ENCODE data around the gene CMYA5.

CMYA5 gene

DNA sequence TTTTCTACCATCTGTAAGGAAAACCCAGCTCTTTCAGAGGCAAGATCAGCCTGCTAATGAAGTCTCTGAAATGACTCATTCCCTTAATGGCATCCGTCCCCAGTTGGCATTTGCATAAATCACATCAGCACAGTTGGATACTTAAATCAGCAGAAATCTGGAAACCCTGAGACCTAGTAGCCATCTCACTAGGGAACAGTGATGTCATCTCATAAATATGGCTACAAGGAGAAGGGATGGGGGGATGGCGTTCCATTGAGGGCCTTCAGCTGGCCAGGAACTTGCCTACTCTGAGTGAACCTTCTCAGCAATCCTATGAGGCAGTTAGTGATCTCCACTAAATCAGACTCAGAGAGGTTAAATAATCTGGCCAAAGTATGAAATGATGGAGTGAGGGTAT is 81.8 kb downstream of the CMYA5 start:
- no peaks in the 10 kb centered on the region for H3K27me3 ChIP-seq (ENCODE audit: insufficient read depth, low read length, poor library complexity, severe bottlenecking)
- no peaks in the 10 kb centered on the region for H3K36me3 ChIP-seq (ENCODE audit: insufficient read depth, low read length)
- TF ChIP-seq EZH2phosphoT487 (IDR thresholded peaks at IDR 0.05; ENCODE audit: borderline replicate concordance), result no peak
- TF ChIP-seq, protein P1, sequence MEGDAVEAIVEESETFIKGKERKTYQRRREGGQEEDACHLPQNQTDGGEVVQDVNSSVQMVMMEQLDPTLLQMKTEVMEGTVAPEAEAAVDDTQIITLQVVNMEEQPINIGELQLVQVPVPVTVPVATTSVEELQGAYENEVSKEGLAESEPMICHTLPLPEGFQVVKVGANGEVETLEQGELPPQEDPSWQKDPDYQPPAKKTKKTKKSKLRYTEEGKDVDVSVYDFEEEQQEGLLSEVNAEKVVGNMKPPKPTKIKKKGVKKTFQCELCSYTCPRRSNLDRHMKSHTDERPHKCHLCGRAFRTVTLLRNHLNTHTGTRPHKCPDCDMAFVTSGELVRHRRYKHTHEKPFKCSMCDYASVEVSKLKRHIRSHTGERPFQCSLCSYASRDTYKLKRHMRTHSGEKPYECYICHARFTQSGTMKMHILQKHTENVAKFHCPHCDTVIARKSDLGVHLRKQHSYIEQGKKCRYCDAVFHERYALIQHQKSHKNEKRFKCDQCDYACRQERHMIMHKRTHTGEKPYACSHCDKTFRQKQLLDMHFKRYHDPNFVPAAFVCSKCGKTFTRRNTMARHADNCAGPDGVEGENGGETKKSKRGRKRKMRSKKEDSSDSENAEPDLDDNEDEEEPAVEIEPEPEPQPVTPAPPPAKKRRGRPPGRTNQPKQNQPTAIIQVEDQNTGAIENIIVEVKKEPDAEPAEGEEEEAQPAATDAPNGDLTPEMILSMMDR (conservative IDR thresholded peaks at IDR 0.05; ENCODE audit: low read length), result no peak
- H3K9ac ChIP-seq (ENCODE audit: low read depth, low read length, poor library complexity, severe bottlenecking), result no peak overlapping the region
- H3K4me2 ChIP-seq (ENCODE audit: low read depth, low read length, poor library complexity, severe bottlenecking), result no peak overlapping the region
- no peak overlapping the region for H3K4me3 ChIP-seq (ENCODE audit: low read length, poor library complexity, severe bottlenecking)
- H2AFZ ChIP-seq (ENCODE audit: low read length), result no peak overlapping the region
- no peaks in the 10 kb centered on the region for H3K4me1 ChIP-seq (ENCODE audit: insufficient read depth, low read length, poor library complexity, severe bottlenecking)
- H3K79me2 ChIP-seq (ENCODE audit: insufficient read depth, low read length), result no peaks in the 10 kb centered on the region
- no peaks in the 10 kb centered on the region for H3K9me2 ChIP-seq (replicated peaks; ENCODE audit: low read depth, low read length)
- H4K20me1 ChIP-seq (ENCODE audit: insufficient read depth, low read length, poor library complexity, severe bottlenecking), result no peaks in the 10 kb centered on the region
- H3K9me3 ChIP-seq (ENCODE audit: insufficient read depth, low read depth, low read length), result no peaks in the 10 kb centered on the region
- H3F3A ChIP-seq (ENCODE audit: low read depth), result no peaks in the 10 kb centered on the region

DNA sequence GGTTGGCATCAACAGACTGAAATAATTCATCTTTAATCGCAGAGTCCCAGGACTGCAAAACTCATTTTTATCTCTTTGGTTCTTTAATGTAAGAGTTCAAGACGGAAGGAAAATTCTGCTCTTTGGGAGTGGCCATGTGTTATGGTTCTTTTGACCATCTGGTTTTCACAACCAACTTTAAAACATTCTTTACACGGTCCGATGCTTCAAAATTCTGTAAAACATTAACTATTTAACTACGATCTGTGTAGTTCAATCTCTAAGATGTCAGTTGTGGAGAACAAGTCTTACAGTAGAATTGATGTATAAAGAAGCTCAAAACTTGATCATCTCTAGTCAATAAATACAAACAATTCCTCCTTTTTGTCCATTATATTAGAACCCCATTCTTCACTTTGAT is 83.0 kb downstream of the CMYA5 start:
- no peaks in the 10 kb centered on the region for H3F3A ChIP-seq (ENCODE audit: low read depth)
- H3K36me3 ChIP-seq (ENCODE audit: insufficient read depth, low read length), result no peaks in the 10 kb centered on the region
- no peaks in the 10 kb centered on the region for H3K79me2 ChIP-seq (ENCODE audit: insufficient read depth, low read length)

DNA sequence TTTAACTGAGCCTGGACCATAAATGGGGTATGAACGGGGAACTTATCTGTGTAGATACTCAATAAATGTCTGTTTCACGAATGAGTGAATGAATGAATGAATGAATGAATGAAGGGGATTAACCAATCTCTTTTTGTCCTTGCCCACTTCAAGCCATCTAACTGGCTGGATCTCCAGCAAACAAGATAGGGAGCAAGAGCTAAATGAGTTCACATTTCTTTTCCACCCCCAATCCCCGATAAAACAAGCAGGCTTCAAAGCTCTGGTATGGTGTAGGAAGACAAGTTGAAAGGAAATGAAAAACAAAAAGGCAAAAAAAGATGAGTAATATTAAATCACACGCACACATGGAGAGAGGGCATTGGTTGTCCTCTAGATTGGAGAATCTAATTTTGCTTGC is 84.0 kb downstream of the CMYA5 start:
- H3F3A ChIP-seq (ENCODE audit: low read depth), result no peaks in the 10 kb centered on the region
- H2AFZ ChIP-seq (ENCODE audit: low read length), result no peak overlapping the region

More for the DNA sequence above, 83.0 kb downstream of the CMYA5 start:
- no peaks in the 10 kb centered on the region for H3K27me3 ChIP-seq (ENCODE audit: insufficient read depth, low read length, poor library complexity, severe bottlenecking)
- no peaks in the 10 kb centered on the region for H3K9me2 ChIP-seq (replicated peaks; ENCODE audit: low read depth, low read length)
- H3K4me1 ChIP-seq (ENCODE audit: insufficient read depth, low read length, poor library complexity, severe bottlenecking), result no peaks in the 10 kb centered on the region
- no peak overlapping the region for H2AFZ ChIP-seq (ENCODE audit: low read length)
- no peaks in the 10 kb centered on the region for H4K20me1 ChIP-seq (ENCODE audit: insufficient read depth, low read length, poor library complexity, severe bottlenecking)
- H3K4me3 ChIP-seq (ENCODE audit: low read length, poor library complexity, severe bottlenecking), result no peak overlapping the region
- TF ChIP-seq, protein P1 (conservative IDR thresholded peaks at IDR 0.05; ENCODE audit: low read length), result no peak
- no peak for TF ChIP-seq EZH2phosphoT487 (IDR thresholded peaks at IDR 0.05; ENCODE audit: borderline replicate concordance)
- no peak overlapping the region for H3K9ac ChIP-seq (ENCODE audit: low read depth, low read length, poor library complexity, severe bottlenecking)
- no peaks in the 10 kb centered on the region for H3K9me3 ChIP-seq (ENCODE audit: insufficient read depth, low read depth, low read length)
- H3K4me2 ChIP-seq (ENCODE audit: low read depth, low read length, poor library complexity, severe bottlenecking), result no peak overlapping the region

More for the DNA sequence above, 84.0 kb downstream of the CMYA5 start:
- Histone ChIP-seq H3K4me2 (ENCODE audit: low read depth, low read length, poor library complexity, severe bottlenecking) (no peak overlapping the region), H3K79me2 (ENCODE audit: insufficient read depth, low read length) (no peaks in the 10 kb centered on the region), H3K9ac (ENCODE audit: low read depth, low read length, poor library complexity, severe bottlenecking) (no peak overlapping the region), H3K9me3 (ENCODE audit: insufficient read depth, low read depth, low read length) (no peaks in the 10 kb centered on the region), H3K4me3 (ENCODE audit: low read length, poor library complexity, severe bottlenecking) (no peak overlapping the region), H3K4me1 (ENCODE audit: insufficient read depth, low read length, poor library complexity, severe bottlenecking) (no peaks in the 10 kb centered on the region), H3K36me3 (ENCODE audit: insufficient read depth, low read length) (no peaks in the 10 kb centered on the region), H4K20me1 (ENCODE audit: insufficient read depth, low read length, poor library complexity, severe bottlenecking) (no peaks in the 10 kb centered on the region), H3K27me3 (ENCODE audit: insufficient read depth, low read length, poor library complexity, severe bottlenecking) (no peaks in the 10 kb centered on the region), H3K9me2 (replicated peaks; ENCODE audit: low read depth, low read length) (no peaks in the 10 kb centered on the region)
- TF ChIP-seq, protein P1 (conservative IDR thresholded peaks at IDR 0.05; ENCODE audit: low read length), result no peak
- TF ChIP-seq EZH2phosphoT487 (IDR thresholded peaks at IDR 0.05; ENCODE audit: borderline replicate concordance), result no peak

Data from Loucy (cell line).